Glomerular visceral epithelial cell (primary cell): Measurements from ENCODE around the gene C19orf47.
A peak's percentile ranks its signal among the peaks of the same experiment; 100 is the strongest.
"Not testable (repeated sequence)": the region's sequence is repeated elsewhere in the genome, so short reads cannot be mapped to it uniquely, and the experiment has no call there.

Experiments
- DNase-seq: peaks from one replicate; pipeline ENCODE4 v3.0.0-alpha.2; 2016; ENCODE audit errors: extremely low spot score

C19orf47 gene

GRCh38 chr19:40376286-40376862 is 28.2 kb upstream of the C19orf47 start:
- DNase-seq = no peak

GRCh38 chr19:40374084-40374483 is 25.9 kb upstream of the C19orf47 start:
- no peak for DNase-seq

- DNase-seq = no peak
Measured at GRCh38 chr19:40371802-40372122, 23.6 kb upstream of the C19orf47 start.

- DNase-seq = no peak
Measured at GRCh38 chr19:40370997-40371801, 23.0 kb upstream of the C19orf47 start.

GRCh38 chr19:40370253-40370652 is 22.1 kb upstream of the C19orf47 start:
- not testable (repeated sequence) for DNase-seq

- DNase-seq = no peak
Measured at GRCh38 chr19:40369797-40370196, 21.6 kb upstream of the C19orf47 start.

- DNase-seq = no peak
Measured at GRCh38 chr19:40367577-40368434, 19.6 kb upstream of the C19orf47 start.

GRCh38 chr19:40366697-40367561 is 18.7 kb upstream of the C19orf47 start:
- no peak for DNase-seq

GRCh38 chr19:40365613-40366401 is 17.6 kb upstream of the C19orf47 start:
- peak; percentile 84 for DNase-seq

- no peak for DNase-seq
Measured at GRCh38 chr19:40365010-40365409, 16.8 kb upstream of the C19orf47 start.

- DNase-seq = no peak
Measured at GRCh38 chr19:40363069-40363468, 14.9 kb upstream of the C19orf47 start.

- no peak for DNase-seq
Measured at GRCh38 chr19:40362160-40362559, 14.0 kb upstream of the C19orf47 start.

GRCh38 chr19:40360708-40361241 is 12.6 kb upstream of the C19orf47 start:
- DNase-seq = no peak

GRCh38 chr19:40360020-40360707 is 12.0 kb upstream of the C19orf47 start:
- DNase-seq = no peak

GRCh38 chr19:40358773-40359172 is 10.6 kb upstream of the C19orf47 start:
- no peak for DNase-seq

- DNase-seq = no peak
Measured at GRCh38 chr19:40357640-40358039, 9.4 kb upstream of the C19orf47 start.

GRCh38 chr19:40356681-40357595 is 8.7 kb upstream of the C19orf47 start:
- DNase-seq = no peak

- no peak for DNase-seq
Measured at GRCh38 chr19:40355975-40356680, 7.9 kb upstream of the C19orf47 start.
